Measurements from ENCODE around the gene ADORA2A. TPM values are rescaled to one million over a fixed set of nuclear protein-coding genes. Genes with fewer than 3 reads are reported as not detected.

The ADORA2A gene
- total and polyA plus RNA-seq, 4 donors = 5.5 to 54.9 (median 22.8) TPM

DNA sequence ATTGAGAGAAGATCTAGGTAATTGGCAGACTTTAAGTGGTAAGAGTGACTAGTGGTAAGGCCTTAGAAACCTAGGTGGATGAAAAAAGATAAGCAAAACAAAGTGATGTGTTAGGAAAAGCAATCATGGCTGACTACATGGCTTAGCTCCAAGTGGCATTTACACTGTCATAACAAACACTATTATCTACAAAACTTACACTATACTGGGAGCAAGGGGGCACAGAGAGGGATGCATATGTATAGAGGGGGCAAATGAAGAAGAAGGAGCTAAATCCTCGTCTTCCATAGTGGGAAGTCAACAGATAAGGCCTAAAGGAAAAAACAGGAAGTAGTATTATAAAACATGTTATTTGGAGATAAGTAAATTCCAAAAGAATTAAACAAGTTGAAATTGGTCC is 32.5 kb downstream of the ADORA2A start:
- WGBS, 2 donors = 21 to 42% methylated on average over 1 of the region's 1 CpG
- H3K9ac ChIP-seq (ENCODE audit: insufficient read depth in 1 of 2, low read length in 2 of 2) = no peak overlapping the region
- DNase-seq (no peak), ATAC-seq (ENCODE audit: insufficient read depth, low FRiP score) (no peak)
- no peaks in the 10 kb centered on the region for H3K27me3 ChIP-seq (ENCODE audit: control insufficient read depth in 3 of 3, insufficient read depth in 3 of 3, low read length in 2 of 3)
- H3K36me3 ChIP-seq (ENCODE audit: control insufficient read depth in 4 of 4, insufficient read depth in 4 of 4, low read length in 4 of 4) = no peaks in the 10 kb centered on the region
- TF ChIP-seq, protein P1, sequence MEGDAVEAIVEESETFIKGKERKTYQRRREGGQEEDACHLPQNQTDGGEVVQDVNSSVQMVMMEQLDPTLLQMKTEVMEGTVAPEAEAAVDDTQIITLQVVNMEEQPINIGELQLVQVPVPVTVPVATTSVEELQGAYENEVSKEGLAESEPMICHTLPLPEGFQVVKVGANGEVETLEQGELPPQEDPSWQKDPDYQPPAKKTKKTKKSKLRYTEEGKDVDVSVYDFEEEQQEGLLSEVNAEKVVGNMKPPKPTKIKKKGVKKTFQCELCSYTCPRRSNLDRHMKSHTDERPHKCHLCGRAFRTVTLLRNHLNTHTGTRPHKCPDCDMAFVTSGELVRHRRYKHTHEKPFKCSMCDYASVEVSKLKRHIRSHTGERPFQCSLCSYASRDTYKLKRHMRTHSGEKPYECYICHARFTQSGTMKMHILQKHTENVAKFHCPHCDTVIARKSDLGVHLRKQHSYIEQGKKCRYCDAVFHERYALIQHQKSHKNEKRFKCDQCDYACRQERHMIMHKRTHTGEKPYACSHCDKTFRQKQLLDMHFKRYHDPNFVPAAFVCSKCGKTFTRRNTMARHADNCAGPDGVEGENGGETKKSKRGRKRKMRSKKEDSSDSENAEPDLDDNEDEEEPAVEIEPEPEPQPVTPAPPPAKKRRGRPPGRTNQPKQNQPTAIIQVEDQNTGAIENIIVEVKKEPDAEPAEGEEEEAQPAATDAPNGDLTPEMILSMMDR (IDR thresholded peaks at IDR 0.05; ENCODE audit: control extremely low read depth, extremely low read depth) = no peak
- no peak overlapping the region for H3K4me3 ChIP-seq
- H3K27ac ChIP-seq (ENCODE audit: low read depth in 1 of 2, low read length in 1 of 2) = no peak overlapping the region
- H3K9me3 ChIP-seq (ENCODE audit: control insufficient read depth in 4 of 4, insufficient read depth in 3 of 4, low read length in 3 of 4) = no peaks in the 10 kb centered on the region
- peaks cover 3 to 16% (median 10%) of the 10 kb centered on the region in 5 donors for H3K4me1 ChIP-seq (ENCODE audit: control insufficient read depth in 5 of 5, insufficient read depth in 5 of 5, low read length in 5 of 5)

GRCh38 chr22:24460418-24461089 is 33.2 kb downstream of the ADORA2A start:
- Histone ChIP-seq H3K9ac (ENCODE audit: insufficient read depth in 1 of 2, low read length in 2 of 2) (no peak overlapping the region), H3K36me3 (ENCODE audit: control insufficient read depth in 4 of 4, insufficient read depth in 4 of 4, low read length in 4 of 4) (no peaks in the 10 kb centered on the region), H3K27ac (ENCODE audit: low read depth in 1 of 2, low read length in 1 of 2) (peak overlapping the region in 1 of 2 donors; percentile 15), H3K9me3 (ENCODE audit: control insufficient read depth in 4 of 4, insufficient read depth in 3 of 4, low read length in 3 of 4) (no peaks in the 10 kb centered on the region), H3K4me1 (ENCODE audit: control insufficient read depth in 5 of 5, insufficient read depth in 5 of 5, low read length in 5 of 5) (peaks cover 3 to 12% (median 8%) of the 10 kb centered on the region in 5 donors), H3K27me3 (ENCODE audit: control insufficient read depth in 3 of 3, insufficient read depth in 3 of 3, low read length in 2 of 3) (no peaks in the 10 kb centered on the region), H3K4me3 (no peak overlapping the region)
- no peak for DNase-seq
- TF ChIP-seq, protein P1 (IDR thresholded peaks at IDR 0.05; ENCODE audit: control extremely low read depth, extremely low read depth) = no peak
- ATAC-seq (ENCODE audit: insufficient read depth, low FRiP score) = peak; percentile 2
- 47 to 55% methylated on average over 10 of the region's 10 CpGs for WGBS, 2 donors

- TF ChIP-seq, protein P1 (IDR thresholded peaks at IDR 0.05; ENCODE audit: control extremely low read depth, extremely low read depth) = no peak
- no peak overlapping the region for H3K27ac ChIP-seq (ENCODE audit: low read depth in 1 of 2, low read length in 1 of 2)
- H3K9me3 ChIP-seq (ENCODE audit: control insufficient read depth in 4 of 4, insufficient read depth in 3 of 4, low read length in 3 of 4) = no peaks in the 10 kb centered on the region
- H3K4me1 ChIP-seq (ENCODE audit: control insufficient read depth in 5 of 5, insufficient read depth in 5 of 5, low read length in 5 of 5) = peaks cover 11 to 28% (median 13%) of the 10 kb centered on the region in 5 donors
- no peak for DNase-seq
- H3K9ac ChIP-seq (ENCODE audit: insufficient read depth in 1 of 2, low read length in 2 of 2) = no peak overlapping the region
- no peaks in the 10 kb centered on the region for H3K27me3 ChIP-seq (ENCODE audit: control insufficient read depth in 3 of 3, insufficient read depth in 3 of 3, low read length in 2 of 3)
- no peak overlapping the region for H3K4me3 ChIP-seq
- WGBS, 2 donors = 47 to 78% methylated on average over 6 of the region's 6 CpGs
- H3K36me3 ChIP-seq (ENCODE audit: control insufficient read depth in 4 of 4, insufficient read depth in 4 of 4, low read length in 4 of 4) = no peaks in the 10 kb centered on the region
- ATAC-seq (ENCODE audit: insufficient read depth, low FRiP score) = no peak
These were observed 35.8 kb downstream of the ADORA2A start for GRCh38 chr22:24463071-24463760.
